K562 (cell line): ENCODE measurements around the gene ZFP36. TPM values are rescaled to one million over a fixed set of nuclear protein-coding genes. Genes with fewer than 3 reads are reported as not detected.

Experiments used
- ATAC-seq: fragments of 200-7000 bp; cut with Tn5 transposase; 3 replicates; pipeline ENCODE4 v1.9.1; 2020; ENCODE audit warnings: moderate library complexity
- BruUV-seq: library from RNA; stranded (reverse); fragments of 400-500 nt; replicated peaks from 2 replicates; lab custom pipeline; 2021; lab: Mats Ljungman, UMichigan
- CTCF ChIA-PET: fragments of 300-600 bp; formaldehyde crosslinking; extraction: SDS; loops from one replicate; lab custom pipeline; 2021; ENCODE audit warnings: low intra/inter-chr PET ratio; lab: Yijun Ruan, JAX
- POLR2A ChIA-PET: fragments of 300-600, 350-650 bp; sonication (Branson Sonifier 250); formaldehyde crosslinking; extraction: SDS; loops from one replicate; lab custom pipeline; 2021; ENCODE audit warnings: antibody characterized with exemption, inconsistent platforms; lab: Yijun Ruan, JAX
- DNase-seq, 4 experiments: peaks; one replicate each; pipeline versions ENCODE4 v3.0.0 to v3.0.0-alpha.2; 2011 to 2018; ENCODE audit warnings: low spot score in 3 of 4, mixed read lengths in 3 of 4; ENCODE audit errors: extremely low read depth in 1 of 4
- FAIRE-seq: peaks from 2 replicates; lab custom pipeline; 2011; peaks lifted over from hg19 to GRCh38; lab: Jason Lieb, UNC
- H2AFZ ChIP-seq: 2 replicates; pipeline ENCODE4 v1.6.0; 2011; ENCODE audit warnings: low read depth, low read length, control low read depth, inconsistent platforms
- H3K27ac ChIP-seq: fragments of 200-600 bp; 3 replicates; pipeline ENCODE4 v1.8.0; 2011; ENCODE audit warnings: low read depth, mild to moderate bottlenecking, control low read depth, inconsistent platforms, low read length, moderate library complexity, mixed read lengths; ENCODE audit errors: extremely low read depth
- H3K27me3 ChIP-seq, 2 experiments: fragments of 300-600 bp in 1 of 2; 2 replicates in 1 of 2; 3 replicates in 1 of 2; pipeline versions ENCODE4 v1.6.0 to v1.8.0; 2011; ENCODE audit warnings: inconsistent platforms in 2 of 2, low read length in 2 of 2, mild to moderate bottlenecking in 1 of 2, mixed read lengths in 1 of 2, moderate library complexity in 1 of 2; ENCODE audit not compliant: control insufficient read depth in 2 of 2, insufficient read depth in 2 of 2
- H3K36me3 ChIP-seq: fragments of 300-600 bp; 3 replicates; pipeline ENCODE4 v1.8.0; 2011; ENCODE audit warnings: mild to moderate bottlenecking, low read length, inconsistent platforms; ENCODE audit not compliant: control insufficient read depth, insufficient read depth
- H3K4me1 ChIP-seq, 2 experiments: fragments of 200-600 bp in 1 of 2; replicated peaks in 1 of 2; 2 replicates in 1 of 2; 3 replicates in 1 of 2; pipeline versions ENCODE4 v1.5.1 to v1.8.0; 2011; ENCODE audit warnings: inconsistent platforms in 2 of 2, low read length in 2 of 2, mild to moderate bottlenecking in 1 of 2, mixed read lengths in 1 of 2, moderate library complexity in 1 of 2; ENCODE audit not compliant: control insufficient read depth in 2 of 2, insufficient read depth in 2 of 2
- H3K4me2 ChIP-seq: 2 replicates; pipeline ENCODE4 v1.6.1; 2011; ENCODE audit warnings: low read length, control low read depth, inconsistent platforms, mixed read lengths; ENCODE audit not compliant: insufficient read depth
- H3K4me3 ChIP-seq: fragments of 200-600 bp; sonication (generic), shearing (Covaris generic); 2 replicates; pipeline ENCODE4 v1.5.1; 2016; ENCODE audit warnings: control low read depth, inconsistent platforms
- H3K79me2 ChIP-seq: fragments of 200-600 bp; 3 replicates; pipeline ENCODE4 v1.8.0; 2011; ENCODE audit warnings: low read length, inconsistent platforms; ENCODE audit not compliant: control insufficient read depth, insufficient read depth
- H3K9ac ChIP-seq, 2 experiments: 2 replicates each; pipeline versions ENCODE4 v1.6.0 to v1.6.1; 2011; ENCODE audit warnings: low read depth in 2 of 2, low read length in 2 of 2, control low read depth in 1 of 2, inconsistent platforms in 1 of 2, mild to moderate bottlenecking in 1 of 2, mixed read lengths in 1 of 2; ENCODE audit not compliant: insufficient read depth in 1 of 2
- H3K9me1 ChIP-seq: one replicate; pipeline ENCODE4 v1.6.0; 2011; ENCODE audit warnings: inconsistent platforms, mild to moderate bottlenecking, low read length, moderate library complexity; ENCODE audit not compliant: control insufficient read depth, insufficient read depth
- H3K9me3 ChIP-seq: replicated peaks from 2 replicates; pipeline ENCODE4 v1.5.1; 2011; ENCODE audit warnings: low read depth, low read length, inconsistent platforms; ENCODE audit not compliant: control insufficient read depth, insufficient read depth
- H4K20me1 ChIP-seq: replicated peaks from 2 replicates; pipeline ENCODE4 v1.6.1; 2011; ENCODE audit warnings: low read length, inconsistent platforms, mixed read lengths; ENCODE audit not compliant: control insufficient read depth, insufficient read depth
- AFF4 ChIP-seq: sonication (generic); formaldehyde crosslinking; IDR thresholded peaks from 2 replicates; pipeline ENCODE4 v1.8.0; 2023; ENCODE audit warnings: mild to moderate bottlenecking, missing genetic modification reagents
- CTCF ChIP-seq, 3 experiments: IDR thresholded peaks in 2 of 3; conservative IDR thresholded peaks in 1 of 3; 2 replicates each; pipeline ENCODE4 v1.5.1; 2011 to 2012; ENCODE audit warnings: low read length in 3 of 3, mild to moderate bottlenecking in 3 of 3, control low read depth in 2 of 3, improper control_type of control experiment in 1 of 3, inconsistent platforms in 1 of 3, low read depth in 1 of 3, mixed read lengths in 1 of 3, moderate library complexity in 1 of 3; ENCODE audit not compliant: insufficient read depth in 2 of 3
- EHMT2 ChIP-seq: fragments of 450-650 bp; IDR thresholded peaks from 2 replicates; pipeline ENCODE4 v1.6.1; 2018; ENCODE audit warnings: antibody characterized with exemption
- PATZ1 ChIP-seq: fragments of 250-450 bp; sonication (Bioruptor Pico); IDR thresholded peaks from 2 replicates; pipeline ENCODE4 v1.5.0; 2020; ENCODE audit warnings: mild to moderate bottlenecking, borderline replicate concordance
- TCFL5 ChIP-seq: fragments of 250-450 bp; sonication (Bioruptor Pico); conservative IDR thresholded peaks from 2 replicates; pipeline ENCODE4 v1.6.1; 2021; ENCODE audit warnings: mild to moderate bottlenecking, moderate library complexity, matching md5 sums
- THAP12 ChIP-seq: fragments of 250-450 bp; sonication (Bioruptor Pico); IDR thresholded peaks from 2 replicates; pipeline ENCODE4 v1.9.0; 2021; ENCODE audit warnings: mild to moderate bottlenecking, inconsistent platforms
- TOE1 ChIP-seq, 2 experiments: fragments of 450-650 bp in 1 of 2; sonication (generic) in 1 of 2; formaldehyde crosslinking in 1 of 2; IDR thresholded peaks; 2 replicates each; pipeline versions ENCODE4 v1.7.1 to v1.8.0; 2016 to 2022; ENCODE audit warnings: borderline replicate concordance in 2 of 2, mild to moderate bottlenecking in 2 of 2, antibody characterized with exemption in 1 of 2, inconsistent platforms in 1 of 2, low read depth in 1 of 2, missing genetic modification reagents in 1 of 2, moderate library complexity in 1 of 2
- ZNF165 ChIP-seq: fragments of 250-450 bp; sonication (Bioruptor Pico); IDR thresholded peaks from 2 replicates; pipeline ENCODE4 v1.4.0; 2020; ENCODE audit warnings: borderline replicate concordance
- ZNF354B ChIP-seq: fragments of 250-450 bp; sonication (Bioruptor Pico); IDR thresholded peaks from 2 replicates; pipeline ENCODE4 v1.4.0; 2020
- WGBS: fragments of 100-300 bp; shearing (Covaris generic); methylation state at CpG from one replicate; pipeline ENCODE4 v1.1.6; 2016; ENCODE audit warnings: low coverage, mixed read lengths; ENCODE audit not compliant: insufficient coverage; ENCODE audit errors: missing lambda C conversion rate; 5-methylcytosine and 5-hydroxymethylcytosine counted together
- in situ Hi-C: fragments of 300-500 bp; cut with MboI; formaldehyde crosslinking; loops from 4 replicates; pipeline ENCODE4 v1.15.0; 2018; ENCODE audit warnings: inconsistent platforms, mixed read lengths
- intact Hi-C: fragments of 100-400 bp; cut with micrococcal nuclease; formaldehyde crosslinking; loops from 2 replicates; pipeline ENCODE4 v1.14.2; 2022
- polyA plus RNA-seq, 8 experiments: library from polyadenylated mRNA; depleted of rRNA in 4 of 8; stranded (reverse) in 5 of 8; unstranded in 3 of 8; fragments of >200 nt; fragmentation: Nextera tagmentation in 2 of 8; fragmentation: Illumina TruSeq in 1 of 8; extraction: Ambion mirVana in 2 of 8; extraction: Trizol in 1 of 8; gene quantifications; 2 replicates each; pipeline versions ENCODE4 v1.2.1 to v1.2.3, GENCODE V29; 2011 to 2014; ENCODE audit warnings: inconsistent platforms in 1 of 8, missing spikeins in 1 of 8
- total RNA-seq, 7 experiments: library from RNA; depleted of rRNA in 6 of 7; stranded (reverse); fragments of >200 nt in 6 of 7; fragmentation: Illumina TruSeq in 2 of 7; extraction: Trizol in 2 of 7; gene quantifications; 2 replicates each; pipeline versions ENCODE4 v1.2.1 to v1.2.3, GENCODE V29; 2011 to 2021; ENCODE audit warnings: low replicate concordance in 1 of 7

Gene ZFP36
- total and polyA plus RNA-seq, 9 of the 15 experiments (the other 6 are each of a cell fraction or from before 2014, with no cell fraction given), result 1.0 to 20.1 (median 3.5) TPM

GRCh38 chr19:39381910-39382611, 24.6 kb upstream of the ZFP36 start:
- peaks cover 30% of the 10 kb centered on the region for H4K20me1 ChIP-seq
- H3K4me2 ChIP-seq, result no peak overlapping the region
- BruUV-seq, result no TSS peak
- CTCF ChIA-PET, result no interaction called here
- no peak overlapping the region for H2AFZ ChIP-seq
- in situ Hi-C loops, result no loop called here
- no peaks in the 10 kb centered on the region for H3K9me3 ChIP-seq
- H3K9me1 ChIP-seq, result peaks cover 13% of the 10 kb centered on the region
- DNase-seq, result peak in 3 of 4 experiments; percentile 48 to 90 (median 84)
- H3K36me3 ChIP-seq, result peaks cover 100% of the 10 kb centered on the region
- intact Hi-C loops, result no loop called here
- H3K9ac ChIP-seq, result no peak overlapping the region
- H3K27ac ChIP-seq, result no peak overlapping the region
- peak; percentile 93 for ATAC-seq
- POLR2A ChIA-PET, result interaction anchor here (1.0 to 1.4 kb wide), 3 partner anchors 9 to 220 kb away, joined by 3 to 9 read pairs (median 3); partner anchors contain the start of genes MED29, PAF1 and ZFP36
- H3K27me3 ChIP-seq, result no peaks in the 10 kb centered on the region
- FAIRE-seq, result peak; percentile 99
- 23% methylated on average over 10 of the region's 10 CpGs for WGBS
- H3K4me1 ChIP-seq, result peaks cover 17 to 32% of the 10 kb centered on the region in 2 experiments
- H3K4me3 ChIP-seq, result no peak overlapping the region
- H3K79me2 ChIP-seq, result 0 out of 3 replicates have a peak, but pooled peaks cover 3% of the 10 kb centered on the region
- TF ChIP-seq CTCF (IDR thresholded peaks at IDR 0.05 in 2 of 3, conservative IDR thresholded peaks at IDR 0.05 in 1 of 3; ENCODE audit: insufficient read depth in 2 of 3, low read depth in 1 of 3, low read length in 3 of 3) (no peak), AFF4 (CRISPR knock-in tag) (no peak), ZNF354B (CRISPR knock-in tag) (no peak), EHMT2 (0 out of 2 replicates have a peak, but pooled peaks have one; percentile 31), TCFL5 (CRISPR knock-in tag) (no peak), PATZ1 (no peak), TOE1 (IDR thresholded peaks at IDR 0.05; ENCODE audit: borderline replicate concordance) (no peak), TOE1 (CRISPR knock-in tag; IDR thresholded peaks at IDR 0.05; ENCODE audit: borderline replicate concordance, low read depth) (0 out of 2 replicates have a peak, but pooled peaks have one; percentile 32), THAP12 (CRISPR knock-in tag) (no peak), ZNF165 (CRISPR knock-in tag) (no peak)
